ENCODE measurements around the gene CDK5. TPM values are rescaled to one million over a fixed set of nuclear protein-coding genes. Genes with fewer than 3 reads are reported as not detected.

CDK5 gene
- total RNA-seq, 1 experiment from 2014 or later, result 19.8 TPM

DNA sequence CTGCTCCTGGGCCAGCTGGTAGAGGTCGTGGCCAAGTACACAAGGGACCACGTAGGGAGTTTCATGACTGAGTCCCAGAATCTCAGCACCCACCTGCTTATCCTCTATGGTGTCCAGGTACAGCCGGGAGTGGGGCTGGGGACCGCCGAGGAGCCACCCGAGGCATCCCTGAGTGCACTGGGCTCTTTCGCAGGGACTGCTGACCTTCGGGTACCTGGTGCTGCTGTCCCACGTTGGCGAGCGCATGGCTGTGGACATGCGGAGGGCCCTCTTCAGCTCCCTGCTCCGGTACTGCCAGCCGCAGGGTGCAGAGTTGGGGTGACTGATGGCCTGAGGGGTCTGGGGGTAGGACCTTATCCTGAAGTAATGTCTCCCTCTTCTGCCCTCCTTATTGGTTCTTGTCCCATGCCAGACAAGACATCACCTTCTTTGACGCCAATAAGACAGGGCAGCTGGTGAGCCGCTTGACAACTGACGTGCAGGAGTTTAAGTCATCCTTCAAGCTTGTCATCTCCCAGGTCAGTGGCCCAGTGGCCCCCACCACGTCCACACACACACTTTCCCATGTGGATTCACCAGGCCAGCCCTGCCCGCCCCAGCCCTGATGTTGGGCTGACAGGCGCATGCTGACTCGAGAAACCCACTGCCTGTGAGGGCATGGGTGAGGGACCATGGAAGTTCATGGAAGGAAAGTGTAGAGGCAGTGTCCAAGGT is 23.2 kb downstream of the CDK5 start (continued):
- TF ChIP-seq REST (IDR thresholded peaks at IDR 0.05; ENCODE audit: low read depth) (no peak), CBX3 (IDR thresholded peaks at IDR 0.05; ENCODE audit: low read depth) (no peak), FOSL1 (IDR thresholded peaks at IDR 0.05; ENCODE audit: low read depth) (no peak), ELF1 (IDR thresholded peaks at IDR 0.05; ENCODE audit: borderline replicate concordance, low read depth) (no peak)
- TF ChIP-seq, protein P1, sequence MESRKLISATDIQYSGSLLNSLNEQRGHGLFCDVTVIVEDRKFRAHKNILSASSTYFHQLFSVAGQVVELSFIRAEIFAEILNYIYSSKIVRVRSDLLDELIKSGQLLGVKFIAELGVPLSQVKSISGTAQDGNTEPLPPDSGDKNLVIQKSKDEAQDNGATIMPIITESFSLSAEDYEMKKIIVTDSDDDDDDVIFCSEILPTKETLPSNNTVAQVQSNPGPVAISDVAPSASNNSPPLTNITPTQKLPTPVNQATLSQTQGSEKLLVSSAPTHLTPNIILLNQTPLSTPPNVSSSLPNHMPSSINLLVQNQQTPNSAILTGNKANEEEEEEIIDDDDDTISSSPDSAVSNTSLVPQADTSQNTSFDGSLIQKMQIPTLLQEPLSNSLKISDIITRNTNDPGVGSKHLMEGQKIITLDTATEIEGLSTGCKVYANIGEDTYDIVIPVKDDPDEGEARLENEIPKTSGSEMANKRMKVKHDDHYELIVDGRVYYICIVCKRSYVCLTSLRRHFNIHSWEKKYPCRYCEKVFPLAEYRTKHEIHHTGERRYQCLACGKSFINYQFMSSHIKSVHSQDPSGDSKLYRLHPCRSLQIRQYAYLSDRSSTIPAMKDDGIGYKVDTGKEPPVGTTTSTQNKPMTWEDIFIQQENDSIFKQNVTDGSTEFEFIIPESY (IDR thresholded peaks at IDR 0.05; ENCODE audit: extremely low read depth, insufficient replicate concordance, low read length), result no peak

DNA sequence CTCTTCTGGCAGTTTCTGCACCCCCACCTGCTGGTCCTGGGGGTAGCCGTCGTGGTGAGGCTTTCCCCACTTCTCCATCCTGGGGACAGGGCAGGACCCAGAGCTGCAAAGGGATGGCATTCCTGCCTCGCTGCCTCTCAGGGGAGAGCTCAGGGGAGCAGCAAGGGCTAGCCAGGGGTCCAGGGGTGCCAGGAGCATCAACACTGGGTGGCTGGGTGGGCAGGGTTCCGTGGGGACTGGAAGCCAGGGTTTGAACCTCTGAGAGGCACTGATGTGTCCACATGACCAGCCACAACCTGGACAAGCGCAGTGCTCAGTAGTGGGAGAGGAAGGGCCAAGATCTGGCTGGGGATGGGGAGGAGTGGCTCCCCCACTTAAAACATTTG is 23.8 kb downstream of the CDK5 start:
- BruUV-seq (replicated peaks), result no TSS peak
- peaks cover 6% of the 10 kb centered on the region for H3K79me2 ChIP-seq (ENCODE audit: insufficient read depth, low read length)
- DNase-seq (ENCODE audit: low read depth, low spot score) (no peak), ATAC-seq (no peak)
- ChIA-PET POLR2A (no interaction called here), RAD21 (ENCODE audit: low non-redundant PET in 1 of 2, low total read pairs in 2 of 2, uncharacterized antibody in 2 of 2, unreplicated experiment in 2 of 2) (no interaction called here), CTCF (interaction anchor here (1.4 kb wide), 1 partner anchor 77 kb away, joined by 4 read pairs; no protein-coding TSS in a partner anchor)
- no peak for TF ChIP-seq YY1 (IDR thresholded peaks at IDR 0.05; ENCODE audit: extremely low read depth, insufficient replicate concordance, low read depth, low read length)
- TF ChIP-seq, protein P2, sequence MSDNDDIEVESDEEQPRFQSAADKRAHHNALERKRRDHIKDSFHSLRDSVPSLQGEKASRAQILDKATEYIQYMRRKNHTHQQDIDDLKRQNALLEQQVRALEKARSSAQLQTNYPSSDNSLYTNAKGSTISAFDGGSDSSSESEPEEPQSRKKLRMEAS (IDR thresholded peaks at IDR 0.05), result no peak
- TF ChIP-seq ELF1 (IDR thresholded peaks at IDR 0.05; ENCODE audit: borderline replicate concordance, low read depth), result no peak
- no peaks in the 10 kb centered on the region for H4K20me1 ChIP-seq (ENCODE audit: insufficient read depth)
- H3K4me3 ChIP-seq (replicated peaks in 1 of 2; ENCODE audit: low read depth in 1 of 2, low read length in 2 of 2), result no peak overlapping the region
- no peaks in the 10 kb centered on the region for H3K9me3 ChIP-seq (ENCODE audit: control insufficient read depth in 1 of 2, insufficient read depth in 1 of 2, low read depth in 1 of 2, low read length in 2 of 2)
- H3K9me2 ChIP-seq (ENCODE audit: insufficient read depth), result no peaks in the 10 kb centered on the region
- H2AFZ ChIP-seq (ENCODE audit: low read depth, low read length, poor library complexity, severe bottlenecking), result no peak overlapping the region
- peaks cover 3 to 10% of the 10 kb centered on the region in 2 experiments; a peak in 2 of 4 replicates for H3K36me3 ChIP-seq (ENCODE audit: control insufficient read depth in 1 of 2, insufficient read depth in 2 of 2, low read length in 2 of 2)
- intact Hi-C loops (cut with micrococcal nuclease), result no loop called here
- peaks cover 7 to 20% of the 10 kb centered on the region in 2 experiments for H3K4me1 ChIP-seq (ENCODE audit: control insufficient read depth in 1 of 2, insufficient read depth in 2 of 2, low read length in 2 of 2)
- no peaks in the 10 kb centered on the region for H3K27me3 ChIP-seq (ENCODE audit: insufficient read depth, low read length)
- no peak overlapping the region for H3K27ac ChIP-seq (ENCODE audit: low read depth, low read length)
- no peak overlapping the region for H3K9ac ChIP-seq (ENCODE audit: low read length)
- H3K4me2 ChIP-seq (ENCODE audit: low read length), result no peak overlapping the region

Data from HCT116 (cell line).